ENCODE data around the gene FBXL15.
A peak's percentile ranks its signal among the peaks of the same experiment; 100 is the strongest.

Gene FBXL15

DNA sequence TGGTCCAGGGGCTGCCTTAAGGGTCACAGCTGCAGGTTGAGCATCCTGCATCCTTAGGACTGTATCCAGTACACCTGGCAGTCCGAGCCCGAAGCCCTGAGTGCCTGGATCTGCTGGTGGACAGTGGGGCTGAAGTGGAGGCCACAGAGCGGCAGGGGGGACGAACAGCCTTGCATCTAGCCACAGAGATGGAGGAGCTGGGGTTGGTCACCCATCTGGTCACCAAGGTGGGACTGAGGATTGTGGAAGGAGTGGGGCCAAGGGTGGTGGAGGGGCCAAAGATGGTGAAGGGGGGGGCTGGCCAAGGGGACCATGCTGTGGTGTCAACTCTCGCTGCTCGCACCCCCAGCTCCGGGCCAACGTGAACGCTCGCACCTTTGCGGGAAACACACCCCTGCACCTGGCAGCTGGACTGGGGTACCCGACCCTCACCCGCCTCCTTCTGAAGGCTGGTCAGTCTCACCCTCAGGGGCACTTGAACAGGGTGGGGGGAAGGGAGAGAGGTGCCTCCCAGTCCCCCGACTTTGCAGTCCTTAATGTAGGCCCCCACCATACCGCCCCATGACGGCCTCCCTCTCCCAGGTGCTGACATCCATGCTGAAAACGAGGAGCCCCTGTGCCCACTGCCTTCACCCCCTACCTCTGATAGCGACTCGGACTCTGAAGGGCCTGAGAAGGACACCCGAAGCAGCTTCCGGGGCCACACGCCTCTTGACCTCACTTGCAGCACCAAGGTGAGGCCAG is 19.9 kb upstream of the FBXL15 start:
- no peak overlapping the region for H2AFZ ChIP-seq (ENCODE audit: low read depth, low read length)
- peaks cover 31% of the 10 kb centered on the region for H3K36me3 ChIP-seq (ENCODE audit: insufficient read depth, low read length)
- peaks cover 14% of the 10 kb centered on the region for H3K4me1 ChIP-seq (ENCODE audit: insufficient read depth, low read length)
- H3K4me3 ChIP-seq (ENCODE audit: low read length), result no peak overlapping the region
- H3K9me3 ChIP-seq (ENCODE audit: low read length), result no peaks in the 10 kb centered on the region
- H3K27me3 ChIP-seq (ENCODE audit: insufficient read depth, low read length), result no peaks in the 10 kb centered on the region

GRCh38 chr10:102401342-102401654 is 19.3 kb upstream of the FBXL15 start:
- Histone ChIP-seq H3K4me1 (ENCODE audit: insufficient read depth, low read length) (peaks cover 8% of the 10 kb centered on the region), H2AFZ (ENCODE audit: low read depth, low read length) (no peak overlapping the region), H3K4me3 (ENCODE audit: low read length) (no peak overlapping the region), H3K27me3 (ENCODE audit: insufficient read depth, low read length) (no peaks in the 10 kb centered on the region), H3K36me3 (ENCODE audit: insufficient read depth, low read length) (peaks cover 31% of the 10 kb centered on the region), H3K9me3 (ENCODE audit: low read length) (no peaks in the 10 kb centered on the region)

GRCh38 chr10:102401735-102402511 is 18.7 kb upstream of the FBXL15 start:
- Histone ChIP-seq H3K36me3 (ENCODE audit: insufficient read depth, low read length) (peaks cover 31% of the 10 kb centered on the region), H3K4me1 (ENCODE audit: insufficient read depth, low read length) (peaks cover 6% of the 10 kb centered on the region), H3K9me3 (ENCODE audit: low read length) (no peaks in the 10 kb centered on the region), H3K27me3 (ENCODE audit: insufficient read depth, low read length) (no peaks in the 10 kb centered on the region), H3K4me3 (ENCODE audit: low read length) (no peak overlapping the region), H2AFZ (ENCODE audit: low read depth, low read length) (no peak overlapping the region)

DNA sequence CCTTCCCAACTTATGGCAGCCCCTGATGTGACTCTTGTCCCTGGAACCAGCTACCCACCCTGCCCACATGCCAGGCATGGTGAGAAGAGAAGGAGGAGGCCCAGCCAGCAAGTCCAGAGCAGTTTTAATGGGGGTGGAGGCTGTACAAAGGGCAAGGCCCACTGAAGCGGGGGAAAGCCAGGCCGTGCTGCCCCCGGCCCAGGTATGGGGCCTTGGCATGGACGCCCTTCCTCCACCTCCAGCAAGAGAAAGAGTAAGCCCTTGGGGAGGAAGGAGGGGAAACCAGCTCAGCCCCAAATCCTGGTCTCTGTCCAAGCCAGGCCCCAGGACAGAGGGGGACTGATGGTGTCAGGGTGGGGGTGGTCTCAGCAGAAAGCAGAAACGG is 18.1 kb upstream of the FBXL15 start:
- H3K36me3 ChIP-seq (ENCODE audit: insufficient read depth, low read length), result peaks cover 31% of the 10 kb centered on the region
- H3K4me3 ChIP-seq (ENCODE audit: low read length), result no peak overlapping the region
- no peak overlapping the region for H2AFZ ChIP-seq (ENCODE audit: low read depth, low read length)
- H3K9me3 ChIP-seq (ENCODE audit: low read length), result no peaks in the 10 kb centered on the region
- H3K27me3 ChIP-seq (ENCODE audit: insufficient read depth, low read length), result no peaks in the 10 kb centered on the region
- peaks cover 6% of the 10 kb centered on the region for H3K4me1 ChIP-seq (ENCODE audit: insufficient read depth, low read length)

DNA sequence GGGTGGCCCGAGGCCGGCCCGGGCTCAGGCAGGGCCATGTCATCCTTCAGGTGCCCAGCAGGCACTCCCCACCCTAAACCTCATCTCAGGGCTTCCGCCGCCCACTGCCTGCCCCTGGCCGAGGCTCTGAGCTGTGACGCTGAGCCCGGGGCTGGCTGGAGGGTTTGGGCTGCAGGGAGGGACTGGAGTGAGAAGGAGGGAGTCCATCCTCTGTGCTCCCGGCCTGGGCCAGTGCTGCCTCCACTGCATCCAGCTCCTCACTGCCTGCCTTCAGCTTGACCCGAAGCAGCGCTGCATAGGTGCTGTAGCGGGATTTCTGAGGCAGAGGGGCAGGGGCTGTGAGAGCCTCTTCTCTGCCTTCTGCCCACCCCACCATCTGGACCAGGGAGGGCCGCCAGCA is 17.5 kb upstream of the FBXL15 start:
- Histone ChIP-seq H3K27me3 (ENCODE audit: insufficient read depth, low read length) (no peaks in the 10 kb centered on the region), H3K4me1 (ENCODE audit: insufficient read depth, low read length) (peaks cover 10% of the 10 kb centered on the region), H3K4me3 (ENCODE audit: low read length) (no peak overlapping the region), H2AFZ (ENCODE audit: low read depth, low read length) (no peak overlapping the region), H3K9me3 (ENCODE audit: low read length) (no peaks in the 10 kb centered on the region), H3K36me3 (ENCODE audit: insufficient read depth, low read length) (peaks cover 28% of the 10 kb centered on the region)

DNA sequence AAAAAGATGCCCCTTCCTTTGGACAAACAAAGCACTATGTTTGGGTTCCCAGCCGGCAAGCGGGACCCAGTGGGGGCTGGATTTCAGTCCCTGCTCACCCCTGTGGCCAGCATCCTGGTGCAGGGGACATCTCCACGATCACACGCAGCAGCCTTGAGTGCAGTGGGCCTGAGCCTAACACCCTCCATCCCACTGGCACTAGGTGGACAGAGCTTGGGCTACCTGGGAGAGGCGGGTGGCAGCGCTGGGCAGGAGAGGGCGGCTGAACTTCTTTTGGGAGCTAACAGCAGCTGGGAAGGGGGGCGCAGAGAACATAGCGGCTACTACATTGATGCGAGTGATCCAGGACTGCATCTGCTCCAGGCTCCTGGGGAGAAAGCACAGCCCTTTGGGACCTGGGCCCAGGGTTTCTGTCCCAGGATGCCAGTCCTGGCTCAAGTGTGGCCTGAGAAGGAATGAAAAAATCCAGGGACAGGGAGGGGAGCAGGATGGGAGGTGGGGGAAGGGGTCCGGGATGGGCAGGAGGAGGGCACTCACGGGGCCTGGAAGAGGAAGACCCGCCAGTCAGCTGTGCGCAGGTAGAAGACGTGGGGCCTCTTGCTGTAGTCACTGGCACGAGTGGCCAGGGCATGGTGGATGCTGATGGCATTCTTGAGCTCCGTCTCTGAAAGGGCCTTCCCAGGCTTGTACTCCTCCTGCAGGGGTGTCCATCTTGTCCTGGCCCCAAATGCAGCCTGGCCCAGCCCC is 16.1 kb upstream of the FBXL15 start:
- H3K4me3 ChIP-seq (ENCODE audit: low read length), result no peak overlapping the region
- no peak overlapping the region for H2AFZ ChIP-seq (ENCODE audit: low read depth, low read length)

DNA sequence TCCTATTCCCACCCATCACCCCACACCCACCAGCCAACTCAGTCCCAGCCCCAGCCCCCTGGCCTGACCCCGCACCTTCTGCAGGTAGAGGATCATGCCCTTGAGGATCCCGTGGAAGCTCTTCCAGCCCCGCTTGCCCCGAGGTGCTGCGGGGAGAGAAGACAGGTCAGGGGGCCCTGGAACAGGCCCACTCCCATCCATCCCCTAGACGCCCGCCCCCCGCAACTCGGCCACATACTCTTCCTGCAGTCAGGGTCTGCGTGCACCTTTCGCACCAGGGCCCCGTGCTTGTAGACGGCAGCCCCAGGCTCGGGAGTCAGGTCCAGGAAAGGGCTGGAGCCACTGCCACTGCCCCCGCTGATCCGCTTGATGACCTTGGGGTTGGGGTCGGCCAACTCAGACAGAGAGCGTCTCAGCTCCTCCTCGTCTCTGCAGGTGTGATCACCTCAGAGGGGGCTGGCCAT is 15.5 kb upstream of the FBXL15 start:
- Histone ChIP-seq H3K27me3 (ENCODE audit: insufficient read depth, low read length) (no peaks in the 10 kb centered on the region), H3K9me3 (ENCODE audit: low read length) (no peaks in the 10 kb centered on the region), H3K36me3 (ENCODE audit: insufficient read depth, low read length) (peaks cover 25% of the 10 kb centered on the region), H2AFZ (ENCODE audit: low read depth, low read length) (no peak overlapping the region), H3K4me1 (ENCODE audit: insufficient read depth, low read length) (peaks cover 16% of the 10 kb centered on the region), H3K4me3 (ENCODE audit: low read length) (no peak overlapping the region)

More for the DNA sequence above, 16.1 kb upstream of the FBXL15 start:
- H3K9me3 ChIP-seq (ENCODE audit: low read length), result no peaks in the 10 kb centered on the region
- no peaks in the 10 kb centered on the region for H3K27me3 ChIP-seq (ENCODE audit: insufficient read depth, low read length)
- peaks cover 13% of the 10 kb centered on the region for H3K4me1 ChIP-seq (ENCODE audit: insufficient read depth, low read length)
- H3K36me3 ChIP-seq (ENCODE audit: insufficient read depth, low read length), result peaks cover 27% of the 10 kb centered on the region

DNA sequence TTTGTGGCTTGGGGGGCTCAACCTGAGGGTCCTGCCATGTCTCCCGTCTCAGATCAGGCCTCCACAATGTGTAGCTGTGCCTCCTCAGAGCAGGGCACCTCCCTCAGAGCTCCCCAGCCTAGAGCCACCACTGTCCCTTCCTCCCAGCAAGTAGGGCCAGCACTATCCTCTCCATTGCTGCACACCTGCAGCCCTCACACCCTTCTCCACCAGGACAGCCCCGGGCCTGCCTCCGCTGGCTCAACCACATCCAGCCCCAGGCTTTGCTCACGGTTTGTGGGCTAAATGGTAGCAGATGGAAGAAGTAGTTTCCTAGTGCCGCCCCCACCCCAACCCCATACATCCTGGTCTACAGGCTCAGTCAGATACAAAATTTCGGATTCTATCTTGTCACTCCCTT is 15.0 kb upstream of the FBXL15 start:
- Histone ChIP-seq H3K4me1 (ENCODE audit: insufficient read depth, low read length) (peaks cover 20% of the 10 kb centered on the region), H3K27me3 (ENCODE audit: insufficient read depth, low read length) (no peaks in the 10 kb centered on the region), H3K36me3 (ENCODE audit: insufficient read depth, low read length) (peaks cover 23% of the 10 kb centered on the region), H3K4me3 (ENCODE audit: low read length) (no peak overlapping the region), H2AFZ (ENCODE audit: low read depth, low read length) (no peak overlapping the region), H3K9me3 (ENCODE audit: low read length) (no peaks in the 10 kb centered on the region)

DNA sequence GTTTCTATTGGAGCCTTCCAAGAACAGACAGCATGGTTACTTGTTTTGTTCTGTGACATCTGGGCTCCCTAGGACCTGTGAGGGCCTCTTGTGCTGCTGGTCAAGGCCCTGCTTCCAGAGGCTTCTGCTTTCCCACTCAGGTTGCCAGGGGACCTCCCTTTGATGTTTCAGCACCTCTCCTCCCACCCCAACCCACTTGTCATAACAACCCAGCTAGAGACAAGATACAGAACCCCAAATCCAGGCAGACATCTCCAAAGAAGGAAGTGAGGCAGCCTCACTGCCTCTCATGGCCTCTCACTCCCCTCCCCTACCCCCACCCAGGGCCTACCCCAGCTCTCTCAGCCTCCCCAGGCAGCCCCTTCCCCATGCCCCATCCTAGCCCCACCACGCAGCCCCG is 13.8 kb upstream of the FBXL15 start:
- H3K9me3 ChIP-seq (ENCODE audit: low read length), result no peaks in the 10 kb centered on the region
- peaks cover 13% of the 10 kb centered on the region for H3K36me3 ChIP-seq (ENCODE audit: insufficient read depth, low read length)
- no peak overlapping the region for H3K4me3 ChIP-seq (ENCODE audit: low read length)
- no peak overlapping the region for H2AFZ ChIP-seq (ENCODE audit: low read depth, low read length)
- peaks cover 31% of the 10 kb centered on the region for H3K4me1 ChIP-seq (ENCODE audit: insufficient read depth, low read length)
- H3K27me3 ChIP-seq (ENCODE audit: insufficient read depth, low read length), result no peaks in the 10 kb centered on the region

DNA sequence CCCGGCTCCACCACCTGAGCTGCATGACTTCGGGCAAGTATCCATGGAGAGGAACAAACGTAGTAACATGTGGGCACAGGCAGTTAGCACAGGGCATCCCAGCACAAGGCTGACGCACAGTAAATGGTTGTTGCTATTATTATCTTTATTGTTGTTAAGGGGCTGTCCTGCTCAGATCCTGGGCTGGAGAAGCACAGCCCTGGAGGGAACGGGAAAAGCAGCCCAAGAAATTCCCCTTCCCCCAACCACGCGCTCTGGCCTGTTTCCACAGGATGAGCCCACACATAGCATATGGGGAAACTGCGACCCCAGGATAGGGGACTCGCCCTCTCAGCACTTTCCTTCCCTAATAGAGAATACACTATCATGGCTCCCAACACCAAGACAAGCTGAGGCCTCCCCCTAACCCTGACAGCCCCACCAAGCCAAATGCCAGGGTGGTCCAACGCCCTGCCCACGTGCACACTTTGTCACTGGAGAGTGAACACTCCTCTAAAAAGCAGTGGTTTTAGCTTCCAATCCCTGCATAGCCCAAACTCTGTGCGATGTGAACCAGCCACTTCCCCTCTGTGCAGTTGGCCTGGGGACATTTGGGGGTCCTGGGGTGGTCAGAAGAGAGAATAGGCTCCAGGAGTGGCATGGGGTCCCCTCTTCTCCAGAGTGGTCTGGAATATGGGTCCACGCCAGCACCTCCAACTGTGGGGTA is 13.1 kb upstream of the FBXL15 start:
- peaks cover 13% of the 10 kb centered on the region for H3K36me3 ChIP-seq (ENCODE audit: insufficient read depth, low read length)
- H3K4me3 ChIP-seq (ENCODE audit: low read length), result no peak overlapping the region
- no peaks in the 10 kb centered on the region for H3K27me3 ChIP-seq (ENCODE audit: insufficient read depth, low read length)
- no peak overlapping the region for H2AFZ ChIP-seq (ENCODE audit: low read depth, low read length)
- peaks cover 39% of the 10 kb centered on the region for H3K4me1 ChIP-seq (ENCODE audit: insufficient read depth, low read length)
- no peaks in the 10 kb centered on the region for H3K9me3 ChIP-seq (ENCODE audit: low read length)

- H3K4me3 ChIP-seq (ENCODE audit: low read length), result peak overlapping the region; percentile 41
- H3K9me3 ChIP-seq (ENCODE audit: low read length), result no peaks in the 10 kb centered on the region
- no peak overlapping the region for H2AFZ ChIP-seq (ENCODE audit: low read depth, low read length)
- H3K27me3 ChIP-seq (ENCODE audit: insufficient read depth, low read length), result no peaks in the 10 kb centered on the region
- peaks cover 11% of the 10 kb centered on the region for H3K36me3 ChIP-seq (ENCODE audit: insufficient read depth, low read length)
- peaks cover 45% of the 10 kb centered on the region for H3K4me1 ChIP-seq (ENCODE audit: insufficient read depth, low read length)
Measured at GRCh38 chr10:102408131-102408727, 12.4 kb upstream of the FBXL15 start.

- Histone ChIP-seq H2AFZ (ENCODE audit: low read depth, low read length) (no peak overlapping the region), H3K27me3 (ENCODE audit: insufficient read depth, low read length) (no peaks in the 10 kb centered on the region), H3K36me3 (ENCODE audit: insufficient read depth, low read length) (peaks cover 8% of the 10 kb centered on the region), H3K4me3 (ENCODE audit: low read length) (peak overlapping the region; percentile 41), H3K4me1 (ENCODE audit: insufficient read depth, low read length) (peaks cover 52% of the 10 kb centered on the region), H3K9me3 (ENCODE audit: low read length) (no peaks in the 10 kb centered on the region)
Measured at GRCh38 chr10:102408728-102409603, 11.7 kb upstream of the FBXL15 start.

Measured in neuron (in vitro differentiated cells).